COR-L47 (cell line): ENCODE measurements around the gene C1orf105.
"Not testable (repeated sequence)": the region's sequence is repeated elsewhere in the genome, so short reads cannot be mapped to it uniquely, and the experiment has no call there.

Experiments
- DNase-seq: peaks from one replicate; lab custom pipeline; 2025; lab: John Stamatoyannopoulos, UW

Gene C1orf105

GRCh38 chr1:172429331-172430127 is 9.0 kb downstream of the C1orf105 start:
- peak; percentile 45 for DNase-seq

DNA sequence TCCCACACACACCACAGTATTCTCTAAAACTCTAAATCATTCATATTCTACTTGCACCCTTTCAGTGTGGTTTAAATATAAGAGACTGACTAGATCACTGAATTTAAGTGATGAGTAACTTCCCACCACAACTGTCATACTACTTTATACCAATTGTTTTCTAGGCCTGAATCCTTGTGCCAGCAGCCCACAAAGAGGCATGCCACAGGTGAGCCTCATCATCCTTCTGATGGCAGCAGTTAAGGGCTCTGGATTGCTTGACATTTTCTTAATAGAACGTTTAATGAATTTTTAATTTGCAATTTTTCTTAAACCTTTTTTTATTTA is 9.6 kb downstream of the C1orf105 start:
- DNase-seq = no peak

DNA sequence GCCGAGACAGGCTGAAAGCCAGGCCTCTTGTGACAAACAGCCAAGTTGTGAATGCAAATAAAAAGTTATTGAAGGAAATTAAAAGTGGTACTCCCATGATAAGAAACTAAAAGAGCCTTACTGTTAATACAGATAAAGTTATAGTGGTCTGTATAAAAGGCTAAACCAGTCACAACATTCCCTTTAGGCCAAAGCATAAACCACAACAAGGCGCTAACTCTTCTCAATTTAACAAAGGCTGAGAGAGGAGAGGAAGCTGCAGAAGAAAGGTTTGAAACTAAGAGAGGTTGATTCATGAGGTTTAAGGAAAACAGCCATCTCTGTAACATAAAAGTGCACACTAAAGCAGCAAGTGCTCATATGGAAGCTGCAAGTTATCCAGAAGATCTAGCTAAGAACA is 10.7 kb downstream of the C1orf105 start:
- DNase-seq = no peak

DNA sequence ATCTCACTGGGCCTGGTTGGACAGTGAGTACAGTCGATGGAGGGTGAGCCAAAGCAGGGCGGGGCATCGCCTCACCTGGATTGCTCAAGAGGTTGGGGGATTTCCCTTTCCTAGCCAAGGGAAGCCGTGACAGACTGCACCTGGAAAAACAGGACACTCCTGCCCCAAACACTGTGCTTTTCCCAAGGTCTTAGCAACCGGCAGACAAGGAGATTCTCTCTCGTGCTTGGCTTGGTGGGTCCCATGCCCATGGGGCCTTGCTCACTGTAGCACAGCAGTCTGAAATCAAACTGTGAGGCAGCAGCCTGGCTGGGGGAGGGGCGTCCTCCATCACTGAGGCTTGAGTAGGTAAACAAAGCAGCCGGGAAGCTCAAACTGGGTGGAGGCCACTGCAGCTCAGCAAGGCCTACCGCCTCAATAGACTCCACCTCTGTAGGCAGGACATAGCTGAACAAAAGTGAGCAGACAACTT is 11.3 kb downstream of the C1orf105 start:
- no peak for DNase-seq

GRCh38 chr1:172437183-172437582 is 16.7 kb downstream of the C1orf105 start:
- DNase-seq = not testable (repeated sequence)

- no peak for DNase-seq
These were observed 21.9 kb downstream of the C1orf105 start for GRCh38 chr1:172442404-172442803.

- DNase-seq = no peak
These were observed 22.5 kb downstream of the C1orf105 start for GRCh38 chr1:172442843-172443565.

DNA sequence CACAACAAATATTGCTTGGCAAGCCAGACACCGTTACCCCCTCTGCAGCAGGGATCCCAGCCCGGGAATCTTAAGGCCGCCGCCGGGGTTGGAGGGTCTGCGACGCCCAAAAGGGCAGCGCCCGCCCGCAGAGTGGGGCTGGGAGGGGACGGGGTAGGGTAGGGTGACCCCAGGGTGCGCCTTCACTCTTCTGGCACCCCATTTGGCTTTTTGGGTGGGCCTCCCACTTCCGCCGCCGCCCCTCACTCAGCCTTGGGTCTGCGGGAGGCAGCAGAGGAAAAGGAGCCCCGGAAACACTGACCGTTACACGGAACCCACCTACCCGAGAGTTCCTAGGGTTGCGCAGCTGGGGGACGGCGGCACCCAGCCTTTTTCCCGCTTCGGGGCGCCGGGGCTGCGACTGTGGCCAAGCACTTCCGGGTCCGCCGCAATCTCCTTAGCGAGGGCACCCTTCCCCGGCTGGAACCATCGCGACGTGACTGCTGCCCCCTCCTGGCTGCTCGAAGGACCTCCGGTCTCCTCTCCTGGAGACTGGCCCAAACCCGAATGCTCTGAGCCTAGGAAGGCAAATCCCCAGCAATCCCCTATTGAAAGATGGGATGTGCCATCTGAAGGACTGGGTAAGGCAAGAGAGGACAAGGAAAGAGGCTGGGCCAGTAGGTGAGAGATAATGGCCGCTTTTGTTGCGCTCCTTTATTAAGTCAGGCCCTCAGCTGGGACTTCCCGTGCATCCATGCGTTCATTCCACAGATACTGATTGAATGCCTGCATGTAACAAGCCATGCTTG is 23.4 kb downstream of the C1orf105 start, which contains the start of gene PIGC:
Gene PIGC (minus strand): TSS at position 404 of the 788 bp plus-strand sequence. CDS start 1,447 bp downstream, outside the sequence.
- DNase-seq = peak; percentile 87

GRCh38 chr1:172446547-172446946 is 26.1 kb downstream of the C1orf105 start:
- no peak for DNase-seq

- DNase-seq = no peak
These were observed 27.2 kb downstream of the C1orf105 start for GRCh38 chr1:172447641-172448040.

DNA sequence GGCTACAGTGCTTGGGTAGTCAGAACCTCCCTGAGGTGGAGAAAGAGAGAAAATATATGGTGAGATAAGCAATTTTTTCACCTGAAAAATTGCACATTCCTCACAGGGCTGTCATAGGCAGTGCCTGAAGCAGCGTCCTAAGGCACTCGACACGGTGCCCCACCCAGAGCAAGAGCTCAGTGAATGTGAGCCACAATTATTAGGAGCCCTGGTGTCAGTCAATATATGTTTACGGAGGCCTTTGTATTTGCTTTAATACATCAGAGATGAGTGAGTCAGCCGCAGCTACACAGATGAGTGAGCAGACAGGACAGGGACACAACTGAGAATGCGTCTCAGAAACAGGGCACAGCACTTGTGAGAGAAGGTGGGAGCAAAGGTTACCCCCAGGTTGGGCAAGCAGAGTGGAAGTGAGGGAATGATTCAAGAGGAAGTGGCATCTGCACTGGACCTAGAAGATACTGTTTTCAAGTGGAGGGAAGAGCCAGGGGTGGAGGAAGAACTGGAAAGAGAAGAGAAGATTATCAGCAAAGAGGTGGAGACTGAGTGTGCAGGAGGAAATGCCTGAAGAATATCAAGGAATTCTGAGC is 28.6 kb downstream of the C1orf105 start:
- DNase-seq = no peak

- DNase-seq = peak; percentile 25
These were observed 29.4 kb downstream of the C1orf105 start for GRCh38 chr1:172449585-172450523.

- no peak for DNase-seq
These were observed 30.0 kb downstream of the C1orf105 start for GRCh38 chr1:172450524-172450885.

- DNase-seq = no peak
These were observed 30.5 kb downstream of the C1orf105 start for GRCh38 chr1:172451002-172451443.

DNA sequence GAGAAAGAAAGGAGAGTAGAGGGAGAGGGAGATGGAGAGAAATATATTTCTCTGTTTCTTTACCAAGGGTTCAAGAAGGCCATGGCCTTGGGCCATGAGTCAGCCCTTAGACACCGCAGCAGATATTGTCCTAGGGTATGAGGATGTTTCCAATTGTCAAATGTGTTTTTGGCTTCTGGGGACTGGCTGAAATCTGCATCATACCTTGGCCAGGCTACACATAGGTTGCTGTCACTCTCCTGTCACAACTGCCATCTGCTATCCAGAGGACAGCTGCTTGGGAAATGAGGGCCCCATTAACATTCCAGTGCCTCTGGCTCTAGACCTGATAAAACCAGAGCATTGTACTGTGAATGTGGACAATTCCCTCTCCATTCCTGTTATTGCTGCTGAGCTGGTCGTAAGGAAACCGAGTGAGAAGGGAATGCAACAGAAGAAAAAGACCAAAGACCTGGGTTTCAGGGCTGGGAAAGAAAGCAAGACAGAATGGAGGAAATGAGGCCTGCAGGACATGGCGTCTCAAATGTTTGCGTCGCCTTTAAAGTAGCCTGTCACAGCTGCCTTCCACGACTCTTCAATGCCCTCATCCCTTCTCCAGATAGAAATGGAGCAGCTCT is 32.2 kb downstream of the C1orf105 start:
- no peak for DNase-seq

- DNase-seq = no peak
These were observed 32.7 kb downstream of the C1orf105 start for GRCh38 chr1:172453153-172453545.

DNA sequence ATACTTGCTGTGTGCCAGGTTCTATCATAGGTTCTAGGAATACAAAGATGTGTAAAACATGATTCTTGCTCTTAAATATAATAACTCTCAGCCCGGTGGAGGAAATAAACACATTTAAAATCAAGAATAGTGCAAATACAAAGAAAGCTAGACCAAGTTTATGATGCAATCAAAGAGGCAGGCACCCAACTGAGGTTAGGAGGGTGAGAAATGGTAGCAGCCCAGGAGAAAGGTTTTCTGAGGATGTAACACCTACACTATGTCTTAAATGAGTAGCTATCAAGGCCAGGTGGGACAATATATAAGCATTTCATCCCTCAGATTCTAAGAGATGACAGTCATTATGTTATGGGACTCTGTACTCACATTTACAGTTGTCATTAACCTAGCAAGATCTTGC is 33.1 kb downstream of the C1orf105 start:
- DNase-seq = no peak

- no peak for DNase-seq
These were observed 35.0 kb downstream of the C1orf105 start for GRCh38 chr1:172455451-172455850.

DNA sequence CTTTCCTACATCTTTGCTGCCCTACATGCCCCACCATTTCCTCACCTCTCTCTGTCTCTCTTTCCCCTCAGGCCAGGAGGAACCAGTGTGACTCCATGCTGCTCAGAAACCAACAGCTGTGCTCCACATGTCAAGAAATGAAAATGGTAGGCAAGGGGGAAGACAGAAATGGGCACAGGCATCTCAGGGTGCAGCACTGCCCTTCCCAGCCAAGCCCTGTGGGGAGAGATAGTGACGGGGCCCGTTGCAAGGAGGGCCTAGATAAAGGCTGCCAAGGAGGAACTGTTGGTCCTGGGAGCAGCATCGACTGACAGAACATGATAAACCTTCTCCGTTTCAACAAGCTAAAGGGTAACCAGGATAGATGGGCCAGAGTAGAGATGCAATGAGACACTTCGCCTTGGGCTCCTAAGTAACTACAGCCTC is 35.9 kb downstream of the C1orf105 start:
- no peak for DNase-seq

- DNase-seq = no peak
These were observed 37.1 kb downstream of the C1orf105 start for GRCh38 chr1:172457479-172458130.
